GM23248 (cell line): ENCODE measurements around the gene SOX30. TPM values are rescaled to one million over a fixed set of nuclear protein-coding genes. Genes with fewer than 3 reads are reported as not detected.

Source experiments
- DNase-seq: peaks from one replicate; pipeline ENCODE4 v3.0.0-alpha.2; 2015
- H2AFZ ChIP-seq: fragments of 200-600 bp; sonication (generic); 2 replicates; pipeline ENCODE4 v1.6.1; 2016; ENCODE audit warnings: antibody characterized with exemption
- H3F3A ChIP-seq: fragments of 200-600 bp; sonication (generic); 2 replicates; pipeline ENCODE4 v1.6.1; 2016; ENCODE audit warnings: mild to moderate bottlenecking, antibody characterized with exemption, mixed run types; ENCODE audit not compliant: insufficient read depth
- H3K27ac ChIP-seq: fragments of 200-600 bp; sonication (generic); 2 replicates; pipeline ENCODE4 v1.5.1; 2016; ENCODE audit warnings: mild to moderate bottlenecking
- H3K27me3 ChIP-seq: fragments of 200-600 bp; sonication (generic); replicated peaks from 2 replicates; pipeline ENCODE4 v1.6.1; 2016; ENCODE audit warnings: mild to moderate bottlenecking; ENCODE audit not compliant: insufficient read depth
- H3K36me3 ChIP-seq: fragments of 200-600 bp; sonication (generic); 2 replicates; pipeline ENCODE4 v1.6.1; 2016; ENCODE audit warnings: low read depth, mild to moderate bottlenecking
- H3K4me1 ChIP-seq: fragments of 200-600 bp; sonication (generic); 2 replicates; pipeline ENCODE4 v1.6.1; 2016; ENCODE audit warnings: mild to moderate bottlenecking; ENCODE audit not compliant: insufficient read depth
- H3K4me2 ChIP-seq: fragments of 200-600 bp; sonication (generic); one replicate; pipeline ENCODE4 v1.6.1; 2016; ENCODE audit warnings: mild to moderate bottlenecking; ENCODE audit not compliant: unreplicated experiment
- H3K4me3 ChIP-seq: fragments of 200-600 bp; sonication (generic); 2 replicates; pipeline ENCODE4 v1.5.1; 2016; ENCODE audit warnings: mild to moderate bottlenecking
- H3K79me2 ChIP-seq: fragments of 200-600 bp; sonication (generic); 2 replicates; pipeline ENCODE4 v1.6.1; 2016; ENCODE audit warnings: mild to moderate bottlenecking; ENCODE audit not compliant: insufficient read depth
- H3K9ac ChIP-seq: fragments of 200-600 bp; sonication (generic); 2 replicates; pipeline ENCODE4 v1.6.1; 2016; ENCODE audit warnings: mild to moderate bottlenecking
- H3K9me2 ChIP-seq: fragments of 200-600 bp; sonication (generic); 2 replicates; pipeline ENCODE4 v1.6.1; 2016; ENCODE audit warnings: mixed run types, mild to moderate bottlenecking, moderate library complexity; ENCODE audit not compliant: insufficient read depth
- H3K9me3 ChIP-seq: fragments of 200-600 bp; sonication (generic); one replicate; pipeline ENCODE4 v1.6.1; 2017; ENCODE audit warnings: low read depth
- H4K20me1 ChIP-seq: fragments of 200-600 bp; sonication (generic); 2 replicates; pipeline ENCODE4 v1.6.0; 2016; ENCODE audit not compliant: insufficient read depth
- EZH2 ChIP-seq: fragments of 200-600 bp; sonication (generic); IDR thresholded peaks from 2 replicates; pipeline ENCODE4 v1.6.1; 2018; ENCODE audit warnings: antibody characterized with exemption, mild to moderate bottlenecking; ENCODE audit not compliant: insufficient read depth, poor library complexity, severe bottlenecking
- EZH2phosphoT487 ChIP-seq: fragments of 200-600 bp; sonication (generic); IDR thresholded peaks from 2 replicates; pipeline ENCODE4 v1.6.1; 2018; ENCODE audit warnings: antibody characterized with exemption, moderate library complexity, mild to moderate bottlenecking, low read depth; ENCODE audit not compliant: insufficient read depth
- WGBS, 2 experiments: methylation state at CpG; one replicate each; pipeline ENCODE4 v1.1.6; 2015 to 2017; ENCODE audit warnings: low lambda C conversion rate in 2 of 2, low coverage in 1 of 2; ENCODE audit errors: missing lambda C conversion rate in 2 of 2; 5-methylcytosine and 5-hydroxymethylcytosine counted together
- in situ Hi-C: fragments of 300-500 bp; cut with MboI; formaldehyde crosslinking; loops from 2 replicates; pipeline ENCODE4 v1.15.0; 2020
- polyA plus RNA-seq: library from polyadenylated mRNA; unstranded; fragments of >200 nt; fragmentation: Nextera tagmentation; extraction: Ambion mirVana; gene quantifications from 2 replicates; pipeline ENCODE4 v1.2.1, GENCODE V29; 2016
- total RNA-seq: library from RNA; depleted of rRNA; stranded (reverse); fragments of >200 nt; shearing (Covaris generic); gene quantifications from 2 replicates; pipeline ENCODE4 v1.2.3, GENCODE V29; 2014

Gene SOX30
- total and polyA plus RNA-seq, 2 experiments from 2014 or later = 0.08 TPM; not detected in 1

GRCh38 chr5:157624144-157624543 is 28.1 kb downstream of the SOX30 start:
- TF ChIP-seq EZH2 (no peak), EZH2phosphoT487 (no peak)
- H4K20me1 ChIP-seq = no peaks in the 10 kb centered on the region
- no peak overlapping the region for H3K4me2 ChIP-seq
- no peak for DNase-seq
- H3K27me3 ChIP-seq = no peaks in the 10 kb centered on the region
- no peaks in the 10 kb centered on the region for H3K9me3 ChIP-seq
- H3K4me1 ChIP-seq = no peaks in the 10 kb centered on the region
- no peak overlapping the region for H3K9ac ChIP-seq
- no peaks in the 10 kb centered on the region for H3K9me2 ChIP-seq
- no peaks in the 10 kb centered on the region for H3K79me2 ChIP-seq
- H2AFZ ChIP-seq = no peak overlapping the region
- WGBS, 2 experiments = 23 to 32% methylated on average over 2 of the region's 2 CpGs
- in situ Hi-C loops = no loop called here
- H3K36me3 ChIP-seq = no peaks in the 10 kb centered on the region
- no peak overlapping the region for H3K27ac ChIP-seq
- H3K4me3 ChIP-seq = no peak overlapping the region
- no peaks in the 10 kb centered on the region for H3F3A ChIP-seq

- in situ Hi-C loops = no loop called here
- no peaks in the 10 kb centered on the region for H3K36me3 ChIP-seq
- TF ChIP-seq EZH2phosphoT487 (no peak), EZH2 (no peak)
- H4K20me1 ChIP-seq = no peaks in the 10 kb centered on the region
- no peaks in the 10 kb centered on the region for H3K27me3 ChIP-seq
- no peaks in the 10 kb centered on the region for H3K79me2 ChIP-seq
- H2AFZ ChIP-seq = no peak overlapping the region
- H3F3A ChIP-seq = no peaks in the 10 kb centered on the region
- no peak overlapping the region for H3K27ac ChIP-seq
- DNase-seq = no peak
- no peaks in the 10 kb centered on the region for H3K4me1 ChIP-seq
- no peaks in the 10 kb centered on the region for H3K9me2 ChIP-seq
- H3K4me2 ChIP-seq = no peak overlapping the region
- no peaks in the 10 kb centered on the region for H3K9me3 ChIP-seq
- no peak overlapping the region for H3K4me3 ChIP-seq
- no peak overlapping the region for H3K9ac ChIP-seq
These were observed 31.5 kb downstream of the SOX30 start for GRCh38 chr5:157620776-157621175.

DNA sequence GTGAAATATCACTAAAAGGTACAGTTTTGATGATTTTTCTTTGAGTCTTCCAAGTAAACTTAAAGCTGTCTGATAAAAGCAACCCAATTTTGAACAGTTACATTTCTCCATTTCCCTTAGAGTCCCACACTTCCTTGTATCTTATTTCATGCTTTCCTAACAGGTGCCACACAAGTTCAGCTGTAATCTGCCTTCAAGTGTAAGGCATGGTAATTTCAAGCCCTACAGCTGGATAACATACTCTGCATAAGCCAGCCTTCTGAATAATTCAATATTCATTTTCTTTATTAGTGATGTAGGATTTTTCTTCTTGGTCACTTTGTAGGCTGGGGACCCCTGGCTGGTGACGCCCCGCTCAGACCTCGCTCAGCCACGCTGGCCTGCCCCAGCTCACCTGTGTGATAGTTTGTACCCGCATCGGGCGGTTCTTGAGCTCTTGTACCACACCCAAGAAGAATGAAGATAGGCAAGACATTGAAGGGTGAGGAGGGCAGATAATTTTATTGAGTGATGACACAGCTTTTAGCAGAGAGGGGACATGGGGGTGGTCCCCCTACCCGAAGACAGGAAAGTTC is 34.0 kb downstream of the SOX30 start:
- H3F3A ChIP-seq = no peaks in the 10 kb centered on the region
- H4K20me1 ChIP-seq = no peaks in the 10 kb centered on the region
- no peaks in the 10 kb centered on the region for H3K4me1 ChIP-seq
- no peaks in the 10 kb centered on the region for H3K36me3 ChIP-seq
- in situ Hi-C loops = no loop called here
- H2AFZ ChIP-seq = no peak overlapping the region
- H3K9me3 ChIP-seq = no peaks in the 10 kb centered on the region
- no peak overlapping the region for H3K27ac ChIP-seq
- TF ChIP-seq EZH2phosphoT487 (no peak), EZH2 (no peak)
- no peaks in the 10 kb centered on the region for H3K9me2 ChIP-seq
- no peak overlapping the region for H3K4me2 ChIP-seq
- H3K79me2 ChIP-seq = no peaks in the 10 kb centered on the region
- DNase-seq = no peak
- H3K4me3 ChIP-seq = no peak overlapping the region
- 91 to 92% methylated on average over 8 of the region's 8 CpGs for WGBS, 2 experiments
- no peaks in the 10 kb centered on the region for H3K27me3 ChIP-seq
- no peak overlapping the region for H3K9ac ChIP-seq

DNA sequence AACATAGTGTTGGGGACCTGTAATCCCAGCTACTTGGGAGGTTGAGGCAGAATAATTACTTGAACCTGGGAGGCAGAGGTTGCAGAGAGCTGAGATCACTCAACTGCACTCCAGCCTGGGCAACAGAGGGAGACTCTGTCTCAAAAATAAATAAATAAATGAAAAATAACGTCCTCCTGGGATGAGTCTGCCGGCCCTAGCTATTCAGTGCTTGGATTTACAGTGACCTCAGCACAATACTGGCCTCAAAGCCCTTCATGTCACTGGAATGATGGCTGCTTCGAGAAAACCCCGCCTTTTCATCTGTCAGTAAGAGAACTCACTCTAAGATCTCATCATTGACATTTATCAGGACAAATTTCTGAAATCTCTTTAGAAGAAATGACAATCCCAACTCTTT is 35.5 kb downstream of the SOX30 start:
- 37 to 48% methylated on average over 4 of the region's 4 CpGs for WGBS, 2 experiments

More for the DNA sequence above, 35.5 kb downstream of the SOX30 start:
- no peaks in the 10 kb centered on the region for H3K36me3 ChIP-seq
- H3K4me2 ChIP-seq = no peak overlapping the region
- H3K4me3 ChIP-seq = no peak overlapping the region
- DNase-seq = no peak
- no peak overlapping the region for H2AFZ ChIP-seq
- H3K4me1 ChIP-seq = no peaks in the 10 kb centered on the region
- H3K79me2 ChIP-seq = no peaks in the 10 kb centered on the region
- H3K9me3 ChIP-seq = no peaks in the 10 kb centered on the region
- in situ Hi-C loops = no loop called here
- H3K27ac ChIP-seq = no peak overlapping the region
- H3K9me2 ChIP-seq = no peaks in the 10 kb centered on the region
- H3K9ac ChIP-seq = no peak overlapping the region
- H3F3A ChIP-seq = no peaks in the 10 kb centered on the region
- TF ChIP-seq EZH2phosphoT487 = no peak
- no peak for TF ChIP-seq EZH2
- H3K27me3 ChIP-seq = no peaks in the 10 kb centered on the region
- H4K20me1 ChIP-seq = no peaks in the 10 kb centered on the region
